Renal pelvis (tissue), 12 donors: ENCODE results near the gene USP6. TPM values are rescaled to one million over a fixed set of nuclear protein-coding genes. Genes with fewer than 3 reads are reported as not detected.
"Not testable (repeated sequence)": the region's sequence is repeated elsewhere in the genome, so short reads cannot be mapped to it uniquely, and the experiment has no call there.

ENCODE experiments used
- DNase-seq: peaks from one replicate; pipeline ENCODE4 v3.0.0-alpha.2; 2013
- long read RNA-seq, 16 experiments: transcript quantifications; one replicate each; lab custom pipeline, GENCODE V29; 2026
- polyA plus RNA-seq, 3 donors: library from polyadenylated mRNA; unstranded; fragments of 120-200 nt; gene quantifications; one replicate each; pipeline ENCODE4 v1.2.1, GENCODE V29; 2013; ENCODE audit not compliant: insufficient read length in 3 of 3

Gene USP6
- polyA plus RNA-seq = 10 to 100 TPM in 1 of 3 donors, 1 to 10 TPM in 2; 2.5 to 14.7 (median 5.1) TPM
- long read RNA-seq, donor 1 = 0 reads
- long read RNA-seq, donor 2 = 0 reads
- long read RNA-seq, donor 3 = 0 reads
- long read RNA-seq, donor 4 = 0 reads
- long read RNA-seq, donor 5 = 0 reads
- long read RNA-seq, donor 6 = 0 reads
- long read RNA-seq, donor 7 = 0 reads
- long read RNA-seq, donor 8 = 0 reads
- long read RNA-seq, donor 9 = 0 reads
- long read RNA-seq, donor 10 = 0 reads
- long read RNA-seq, donor 11 = 0 reads
- long read RNA-seq, donor 12 = 0 reads
- long read RNA-seq, donor 13 = 0 reads
- long read RNA-seq, donor 14 = 0 reads
- long read RNA-seq, donor 15 = 0 reads
- long read RNA-seq, donor 16 = 0 reads

DNA sequence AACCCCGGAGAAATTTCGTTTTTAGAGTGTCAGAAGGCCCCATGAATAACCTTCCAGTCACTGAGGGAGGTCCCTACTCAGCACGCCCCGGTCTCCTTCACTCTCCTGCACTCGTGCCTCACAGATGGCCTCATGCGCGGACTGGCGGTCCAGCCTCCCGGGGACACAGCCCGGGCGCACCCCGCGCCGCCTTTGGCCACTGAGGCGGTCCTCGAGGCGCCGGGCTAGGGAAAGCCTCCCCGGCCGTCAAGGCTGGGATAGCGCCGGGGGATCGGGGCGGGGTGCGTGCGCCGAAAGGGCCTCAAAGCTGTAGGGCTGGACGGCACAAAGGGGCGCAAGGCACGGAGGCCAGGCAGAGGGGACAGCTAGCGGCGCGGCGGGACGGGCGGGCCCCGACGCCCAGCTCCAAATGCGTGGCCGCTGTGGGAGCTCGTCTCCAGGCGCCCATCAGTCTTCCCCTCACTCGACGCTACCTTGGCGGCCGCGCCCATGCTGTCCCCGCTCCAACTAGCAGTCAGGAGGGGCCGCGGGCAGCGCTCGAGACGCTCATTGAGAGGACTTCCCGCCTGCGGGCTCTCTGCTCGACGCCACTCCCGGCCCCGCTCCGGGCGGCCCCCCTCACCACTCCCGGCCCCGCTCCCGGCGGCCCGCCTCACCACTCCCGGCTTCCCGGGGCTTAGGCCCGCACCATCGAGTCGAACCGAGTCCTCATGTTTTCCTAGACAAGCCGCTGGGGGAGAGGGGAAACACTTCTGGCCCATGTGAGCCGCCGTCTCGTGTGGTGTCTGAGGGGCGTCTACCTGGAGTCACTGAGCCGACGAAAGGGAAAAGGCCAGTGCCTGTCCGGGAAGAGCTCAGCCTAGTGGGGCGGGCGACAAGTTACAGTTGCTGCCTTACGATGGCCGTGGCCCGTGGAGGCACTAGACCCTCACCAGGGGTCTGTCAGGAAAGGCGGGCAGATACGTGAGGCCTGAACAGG lies at the start of gene USP6:
Gene USP6 (plus strand): TSS at position 360 of the 979 bp plus-strand sequence. CDS start 14,336 bp downstream, outside the sequence.
- DNase-seq = peak; percentile 47

DNA sequence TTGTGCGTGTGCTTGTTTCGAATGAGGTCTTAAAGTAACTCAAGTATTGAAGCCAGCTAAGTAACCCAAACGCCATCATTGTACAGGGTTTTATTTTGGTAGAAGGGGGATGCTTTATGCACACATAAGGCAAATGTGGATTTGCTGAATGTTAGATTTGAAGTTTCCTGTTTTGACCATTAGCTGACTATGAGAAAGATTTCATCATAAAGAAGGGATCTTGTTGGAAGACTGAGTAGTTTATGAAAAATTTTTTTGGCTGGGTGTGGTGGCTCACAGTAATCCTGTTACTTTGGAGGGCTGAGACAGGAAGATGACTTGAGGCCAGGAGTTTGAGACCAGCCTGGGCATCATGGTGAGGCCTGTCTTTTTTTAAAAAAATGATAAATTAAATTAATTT lies 47.6 kb upstream of the USP6 start:
- DNase-seq = no peak

DNA sequence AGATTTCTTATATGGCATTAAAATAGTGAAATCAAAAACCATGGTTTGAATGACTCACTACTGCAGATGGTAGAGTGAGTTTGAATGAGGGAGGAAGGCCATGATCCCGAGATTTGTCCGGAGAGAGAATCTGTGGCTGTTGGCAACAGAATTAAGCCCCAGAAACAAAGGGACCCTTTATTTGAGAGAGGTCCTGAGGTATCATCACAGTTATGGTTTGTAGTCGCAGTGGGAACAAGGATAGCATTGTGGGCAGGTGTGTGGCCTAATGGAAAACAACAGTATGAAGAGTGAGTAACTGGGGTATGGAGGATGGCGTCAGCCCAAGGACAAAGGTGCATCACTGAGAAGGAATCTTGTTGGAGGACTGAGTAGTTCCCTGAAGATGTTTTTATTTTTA lies 46.1 kb upstream of the USP6 start:
- DNase-seq = no peak

DNA sequence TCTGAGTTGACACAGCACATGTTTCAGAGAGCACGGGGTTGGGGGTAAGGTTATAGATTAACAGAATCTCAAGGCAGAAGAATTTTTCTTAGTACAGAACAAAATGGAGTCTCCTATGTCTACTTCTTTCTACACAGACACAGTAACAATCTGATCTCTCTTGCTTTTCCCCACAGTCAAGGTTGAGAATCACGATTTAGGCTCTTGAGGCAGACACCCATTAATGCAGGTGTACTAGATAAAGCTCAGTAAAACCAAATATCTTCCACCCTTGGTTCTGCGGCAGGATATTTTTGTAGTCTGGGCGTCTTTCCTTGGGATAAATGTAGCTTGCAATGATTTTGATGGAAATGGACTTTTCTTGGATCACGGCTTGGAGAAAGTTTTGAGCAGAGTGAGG lies 40.4 kb upstream of the USP6 start:
- not testable (repeated sequence) for DNase-seq

DNA sequence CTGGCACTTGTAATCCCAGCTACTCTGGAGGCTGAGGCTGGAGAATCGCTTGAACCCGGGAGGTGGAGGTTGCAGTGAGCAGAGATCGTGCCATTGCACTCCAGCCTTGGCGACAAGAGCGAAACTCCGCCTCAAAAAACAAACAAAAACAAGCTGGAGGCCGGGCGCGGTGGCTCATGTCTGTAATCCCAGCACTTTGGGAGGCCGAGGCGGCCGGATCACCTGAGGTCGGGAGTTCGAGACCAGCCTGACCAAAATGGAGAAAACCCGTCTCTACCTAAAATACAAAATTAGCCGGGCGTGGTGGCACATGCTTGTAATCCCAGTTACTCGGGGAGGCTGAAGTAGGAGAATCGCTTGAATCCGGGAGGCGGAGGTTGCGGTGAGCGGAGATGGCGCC lies 38.6 kb upstream of the USP6 start:
- not testable (repeated sequence) for DNase-seq

DNA sequence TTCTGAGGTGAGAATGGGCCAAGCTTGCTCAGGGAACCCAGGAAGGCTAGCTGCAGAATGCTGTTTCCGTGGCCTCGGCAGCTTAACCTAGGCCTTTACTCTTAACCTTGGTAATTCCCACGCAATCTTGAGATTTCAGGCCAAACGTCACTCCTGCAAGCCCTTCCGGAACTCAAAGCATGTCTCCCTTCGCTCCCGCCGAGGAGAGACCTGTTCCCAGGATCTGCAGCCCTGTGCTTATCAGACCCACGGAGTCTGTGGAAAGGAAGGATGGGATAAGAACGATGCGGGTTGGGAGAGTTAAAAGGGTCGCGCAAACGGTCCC lies 38.1 kb upstream of the USP6 start:
- DNase-seq = no peak

DNA sequence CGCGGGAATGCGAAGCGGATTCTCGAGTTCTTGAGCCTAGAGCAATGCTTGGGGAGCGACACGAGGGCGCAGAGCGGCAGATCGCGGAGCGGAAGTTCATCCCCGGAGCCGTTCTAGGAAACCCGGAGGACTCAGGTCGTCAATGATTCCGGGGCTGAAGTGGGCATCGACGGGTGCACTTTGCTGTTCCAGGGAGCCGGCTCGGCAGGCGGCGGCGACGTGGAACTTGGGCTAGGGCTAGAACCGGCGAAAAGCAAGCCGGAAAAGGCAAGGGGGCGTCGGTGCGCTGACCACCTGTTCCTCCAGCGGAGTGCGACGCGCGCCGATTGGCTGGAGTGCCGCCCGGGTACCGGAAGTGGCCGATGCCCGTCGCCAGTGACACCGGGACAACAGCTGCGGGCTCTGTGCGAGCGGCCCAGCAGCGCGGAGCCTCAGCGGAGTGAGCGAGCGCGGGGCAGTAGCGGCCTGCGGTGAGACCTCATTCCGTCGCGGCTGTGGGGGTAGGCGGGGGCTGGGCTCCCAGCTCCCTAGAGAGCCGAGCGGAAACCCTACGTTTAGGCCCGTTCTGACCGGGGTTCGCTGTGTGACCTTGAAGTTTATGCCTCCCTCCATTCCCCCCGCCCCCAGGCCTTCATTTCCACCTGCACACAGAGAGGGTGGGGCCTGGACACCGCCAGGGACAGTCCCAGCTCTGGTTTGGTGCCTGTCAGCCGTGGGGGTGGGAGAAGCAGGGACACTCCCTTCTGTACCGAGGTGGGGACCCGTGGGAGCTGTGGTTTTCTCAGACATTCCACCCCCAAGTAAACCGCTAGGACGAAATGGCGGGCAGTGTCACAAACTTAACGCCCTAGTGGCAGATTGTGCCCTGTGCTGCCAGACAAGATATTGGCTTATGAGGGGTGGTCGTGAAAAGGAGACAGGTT lies 37.5 kb upstream of the USP6 start, which contains the start of gene ZFP3:
Gene ZFP3 (plus strand): TSS at position 362 of the 923 bp plus-strand sequence. CDS start 13,038 bp downstream, outside the sequence.
- peak; percentile 83 for DNase-seq

DNA sequence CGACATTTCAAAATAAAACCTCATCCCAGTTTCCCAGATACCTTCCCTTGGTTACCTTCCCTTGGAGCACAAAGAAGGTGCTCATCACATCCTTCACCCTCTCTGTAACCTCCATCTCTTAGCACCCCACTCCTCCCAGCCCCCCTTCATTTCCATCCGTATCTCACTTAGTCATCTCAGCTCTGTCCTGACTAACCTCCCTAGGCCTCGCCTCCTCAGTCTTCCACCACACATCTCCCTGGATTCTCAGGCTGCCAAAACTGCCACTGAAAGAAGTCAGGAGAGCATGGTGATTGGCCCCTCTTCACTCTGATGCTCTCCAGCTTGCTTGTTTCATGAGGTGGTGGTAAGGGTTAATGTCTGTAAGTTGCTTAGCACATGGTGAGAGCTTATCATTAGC lies 35.2 kb upstream of the USP6 start:
- no peak for DNase-seq

DNA sequence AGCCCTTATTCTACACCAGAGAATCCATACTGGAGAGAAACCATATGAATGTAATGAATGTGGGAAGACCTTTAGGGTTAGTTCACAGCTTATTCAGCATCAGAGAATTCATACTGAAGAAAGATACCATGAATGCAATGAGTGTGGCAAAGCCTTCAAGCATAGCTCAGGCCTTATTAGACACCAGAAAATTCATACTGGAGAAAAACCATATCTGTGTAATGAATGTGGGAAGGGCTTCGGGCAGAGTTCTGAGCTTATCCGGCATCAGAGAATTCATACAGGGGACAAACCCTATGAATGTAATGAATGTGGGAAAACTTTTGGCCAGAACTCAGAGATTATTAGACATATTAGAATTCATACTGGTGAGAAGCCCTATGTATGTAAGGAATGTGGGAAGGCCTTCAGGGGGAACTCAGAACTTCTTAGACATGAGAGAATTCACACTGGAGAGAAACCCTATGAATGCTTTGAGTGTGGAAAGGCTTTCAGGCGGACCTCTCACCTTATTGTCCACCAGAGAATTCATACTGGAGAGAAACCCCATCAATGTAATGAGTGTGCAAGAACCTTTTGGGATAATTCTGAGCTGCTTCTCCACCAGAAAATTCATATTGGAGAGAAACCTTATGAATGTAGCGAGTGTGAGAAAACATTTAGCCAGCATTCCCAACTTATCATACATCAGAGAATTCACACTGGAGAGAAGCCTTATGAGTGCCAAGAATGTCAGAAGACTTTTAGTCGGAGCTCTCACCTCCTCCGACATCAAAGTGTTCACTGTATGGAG lies 23.4 kb upstream of the USP6 start:
- no peak for DNase-seq

DNA sequence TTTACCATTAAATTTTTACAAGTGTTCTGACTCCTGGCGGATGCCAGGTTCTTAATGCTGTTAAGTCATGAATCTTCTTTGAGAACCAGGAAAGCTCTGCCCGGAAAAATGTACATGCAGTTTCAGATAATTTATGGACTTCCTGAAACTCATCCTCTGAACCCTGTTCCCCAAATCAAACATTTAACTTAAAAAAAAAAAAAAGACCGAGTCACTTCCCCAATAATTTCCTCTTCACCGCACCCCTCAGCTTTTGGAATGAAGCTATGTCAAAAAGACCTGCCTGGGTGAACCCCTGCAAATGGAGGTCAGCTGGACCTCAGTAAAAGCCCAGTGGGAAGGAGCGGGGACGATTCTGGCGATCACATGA lies 19.1 kb upstream of the USP6 start:
- no peak for DNase-seq

DNA sequence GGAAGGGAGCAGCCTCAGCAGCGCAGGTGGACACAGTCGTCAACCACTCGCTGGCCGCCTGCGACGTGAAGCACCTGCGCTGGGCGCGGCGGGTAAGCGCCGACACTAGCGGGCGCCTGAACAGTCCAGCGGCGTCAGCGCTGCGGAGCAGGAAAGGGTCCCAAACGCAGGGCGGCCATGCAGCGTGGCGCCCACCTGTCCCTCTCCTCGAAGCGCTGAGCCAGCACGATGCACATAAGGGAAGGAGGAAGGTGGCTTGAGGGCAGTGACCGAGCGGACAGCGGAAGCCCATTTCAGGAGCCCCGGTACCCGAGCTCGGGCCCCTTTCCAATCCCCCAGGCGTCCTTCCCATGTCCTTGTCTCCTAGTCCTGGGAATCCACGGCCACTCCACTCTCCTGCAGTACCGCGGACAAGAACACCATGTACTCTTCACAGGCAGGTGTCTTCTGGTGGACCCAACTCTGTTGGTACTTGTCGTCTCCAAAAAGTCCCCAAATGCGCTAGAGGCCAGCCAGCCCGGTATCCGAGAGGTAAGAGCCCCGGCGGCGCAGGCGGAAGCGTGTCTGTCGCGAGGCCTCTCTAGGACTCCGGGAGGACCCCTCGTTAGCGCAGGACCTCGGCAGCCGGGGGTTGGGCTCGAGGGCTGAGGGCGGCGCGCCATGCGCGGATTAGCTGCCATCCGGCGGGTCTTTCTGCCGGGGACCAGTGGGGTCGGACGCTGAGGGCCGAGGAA lies 18.6 kb upstream of the USP6 start:
- peak; percentile 83 for DNase-seq

DNA sequence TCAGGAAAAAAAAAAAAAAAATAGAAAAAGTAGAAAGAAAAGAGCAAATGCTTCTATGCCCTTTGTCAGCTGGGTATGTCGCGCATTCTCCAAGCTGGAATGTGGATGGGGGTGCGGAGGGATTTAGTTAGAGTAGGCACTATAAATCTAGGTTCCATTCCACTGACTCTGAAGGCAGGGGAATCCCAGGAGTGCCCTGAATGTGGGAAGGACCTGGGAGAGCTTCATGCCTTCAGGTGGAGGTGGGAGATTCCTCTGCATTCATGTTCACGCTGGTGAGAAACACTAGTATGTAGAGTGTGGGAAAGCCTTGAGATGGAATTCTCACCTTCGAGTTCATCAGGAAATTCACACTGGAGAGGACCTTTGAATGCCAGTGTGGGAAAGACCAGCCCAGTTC lies 16.6 kb upstream of the USP6 start:
- peak; percentile 28 for DNase-seq

DNA sequence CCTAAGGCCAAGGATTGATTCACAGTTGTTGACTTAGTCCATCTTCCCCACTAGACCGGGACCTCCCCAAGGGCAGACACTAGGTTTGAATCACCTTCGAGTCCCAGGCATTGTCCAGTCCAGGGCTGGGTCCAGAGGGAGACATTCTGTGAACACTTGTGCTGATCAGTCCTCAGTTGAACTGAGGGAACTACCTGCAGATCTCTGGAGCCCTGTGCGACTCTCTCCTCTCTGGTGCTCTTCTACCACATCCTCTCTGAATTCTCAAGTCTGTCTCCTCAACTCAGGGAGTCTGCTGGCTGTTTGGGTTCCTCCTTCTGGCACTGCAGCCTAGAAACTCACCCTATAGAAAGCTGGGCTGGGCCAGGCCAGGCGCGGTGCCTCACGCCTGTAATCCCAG lies 15.0 kb upstream of the USP6 start:
- no peak for DNase-seq

DNA sequence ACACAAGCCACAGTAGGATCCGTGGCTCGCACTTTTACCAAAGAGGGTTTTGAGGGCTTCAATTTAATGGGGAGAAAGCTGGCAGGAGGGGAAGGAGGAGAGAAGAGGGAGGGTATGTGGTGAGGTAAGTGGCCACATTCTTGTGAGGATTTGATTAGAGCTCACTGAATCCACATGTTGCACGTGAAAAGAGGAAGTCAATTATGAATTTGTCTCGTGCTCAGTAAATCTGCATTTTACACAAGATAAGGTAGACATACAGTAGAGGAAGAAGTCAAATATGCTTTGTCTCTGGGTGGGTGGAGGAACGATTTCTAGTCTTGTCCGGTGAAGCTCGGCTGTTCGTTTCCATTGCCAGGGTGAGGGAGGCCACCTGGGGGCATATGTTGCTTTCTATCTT lies 5.0 kb upstream of the USP6 start:
- DNase-seq = peak; percentile 10

DNA sequence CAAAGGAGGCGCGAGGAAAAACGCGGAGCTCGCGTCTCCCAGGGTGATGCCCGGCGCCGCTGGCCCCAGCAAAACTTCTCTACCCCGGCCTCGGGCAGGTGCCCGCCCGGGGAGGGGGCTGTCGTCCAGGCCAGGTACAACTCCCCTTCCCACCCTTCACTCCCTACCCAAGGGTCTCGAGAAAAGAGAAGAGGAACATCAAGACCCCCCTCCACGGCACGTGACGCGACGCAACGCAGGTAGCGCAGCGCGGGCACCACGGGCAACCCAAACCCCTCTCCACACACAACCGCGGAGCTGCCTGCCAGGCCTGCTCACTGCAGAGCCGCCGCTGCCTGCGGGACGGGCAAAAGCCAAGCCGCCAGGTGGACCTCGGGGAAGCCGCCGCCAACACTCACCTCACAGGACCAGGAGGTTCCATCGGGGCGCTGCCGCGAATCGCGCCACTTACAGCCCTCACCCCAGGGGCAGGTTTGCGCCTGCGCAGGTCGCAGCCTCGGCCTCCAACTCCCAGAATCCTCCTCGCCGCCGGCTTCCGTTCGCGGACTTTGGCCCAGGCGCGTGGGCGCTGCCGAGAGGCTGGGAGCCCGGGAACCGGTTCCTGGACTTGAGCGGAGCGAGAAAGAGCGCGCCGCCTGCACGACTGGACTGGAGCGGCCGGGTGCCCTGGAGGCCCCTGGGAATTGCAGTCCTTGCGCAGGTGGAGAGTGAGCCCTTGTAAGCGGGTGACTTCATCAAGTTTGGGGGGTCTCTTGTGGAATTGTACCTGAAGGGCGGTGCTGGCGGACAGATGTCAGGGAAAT lies 4.2 kb upstream of the USP6 start, which contains the start of gene ZNF232:
Gene ZNF232 (minus strand): TSS at position 477 of the 803 bp plus-strand sequence. CDS start 56 bp downstream, at position 421.
- peak; percentile 96 for DNase-seq

DNA sequence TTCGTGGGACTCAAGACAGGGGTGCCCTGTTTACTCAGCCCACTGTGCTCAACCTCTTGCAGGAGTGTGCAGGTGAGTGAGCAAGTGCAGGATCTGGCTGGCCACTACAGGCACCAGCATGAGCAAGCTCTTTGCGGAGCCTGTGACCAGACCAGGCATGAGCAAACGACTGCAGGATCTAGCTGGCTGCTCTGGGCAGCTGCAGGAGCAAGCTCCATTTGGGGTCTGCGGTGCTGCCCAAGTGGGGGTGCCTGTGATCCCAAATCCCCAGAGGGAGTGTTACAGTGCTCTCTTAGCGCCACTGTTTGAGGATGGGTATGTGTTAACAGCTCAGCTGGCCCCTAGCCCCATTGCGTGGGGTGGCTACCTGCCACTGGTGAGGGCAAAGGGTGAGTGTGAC lies 2.4 kb downstream of the USP6 start:
- no peak for DNase-seq

DNA sequence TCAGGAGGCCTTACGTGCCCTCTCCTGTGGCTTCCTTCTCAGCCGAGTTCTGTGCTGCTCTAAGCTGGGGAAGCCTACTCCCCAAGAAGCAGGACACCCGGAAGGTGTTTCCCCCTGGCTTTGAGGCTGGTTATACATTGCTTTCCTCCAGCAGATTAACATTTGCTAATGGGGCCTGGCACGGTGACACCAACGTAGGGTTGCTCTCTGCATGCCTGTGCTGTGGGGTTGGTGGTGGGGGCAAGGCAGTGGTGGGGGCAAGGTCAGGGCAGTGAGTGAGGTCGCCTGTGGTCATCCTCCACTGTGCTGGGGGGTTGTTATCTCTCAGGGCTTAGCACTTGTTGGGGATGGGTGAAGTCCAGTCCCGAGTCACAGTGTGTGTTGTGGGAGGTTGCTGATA lies 4.2 kb downstream of the USP6 start:
- no peak for DNase-seq

DNA sequence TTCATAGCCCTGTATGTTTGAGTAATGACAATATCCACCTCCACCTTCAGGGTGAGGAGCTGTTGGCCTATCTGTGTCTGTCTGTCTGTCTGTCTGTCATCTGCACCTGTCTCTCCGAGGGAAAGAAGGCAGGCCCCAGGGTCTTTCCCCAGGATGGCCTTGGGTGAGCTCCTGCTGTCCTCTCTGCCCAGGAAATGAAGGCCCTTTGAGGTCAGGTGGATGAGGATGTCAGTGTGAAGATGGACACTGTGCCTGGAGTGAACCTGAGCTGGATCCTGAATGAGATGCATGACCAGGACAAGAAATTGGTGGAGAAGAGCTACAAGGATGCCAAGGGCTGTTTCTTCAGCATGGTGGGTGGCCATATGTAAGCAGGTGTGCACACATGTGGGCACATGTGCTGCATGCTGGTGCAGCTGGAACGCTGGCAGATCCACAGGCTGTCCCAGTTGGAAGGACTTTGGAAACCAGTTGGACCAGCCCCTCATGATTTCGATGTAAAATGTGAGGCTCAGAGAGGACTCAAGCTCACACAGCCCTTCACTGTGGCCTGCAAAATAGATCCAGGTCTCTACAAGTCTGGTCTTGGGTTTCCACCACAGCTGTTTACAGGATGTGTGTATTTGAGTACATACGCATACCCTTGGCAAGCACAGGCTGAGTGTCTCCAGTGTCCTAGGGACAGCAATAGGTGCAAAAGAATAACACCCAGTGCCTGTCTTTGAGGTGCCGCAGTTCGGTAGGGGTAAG lies 4.8 kb downstream of the USP6 start:
- not testable (repeated sequence) for DNase-seq
